ENCODE results near the gene ABCG1. TPM values are rescaled to one million over a fixed set of nuclear protein-coding genes. Genes with fewer than 3 reads are reported as not detected.
A peak's percentile ranks its signal among the peaks of the same experiment; 100 is the strongest.

Gene ABCG1
- total RNA-seq, 1 donor from 2014 or later: 1.6 TPM

DNA sequence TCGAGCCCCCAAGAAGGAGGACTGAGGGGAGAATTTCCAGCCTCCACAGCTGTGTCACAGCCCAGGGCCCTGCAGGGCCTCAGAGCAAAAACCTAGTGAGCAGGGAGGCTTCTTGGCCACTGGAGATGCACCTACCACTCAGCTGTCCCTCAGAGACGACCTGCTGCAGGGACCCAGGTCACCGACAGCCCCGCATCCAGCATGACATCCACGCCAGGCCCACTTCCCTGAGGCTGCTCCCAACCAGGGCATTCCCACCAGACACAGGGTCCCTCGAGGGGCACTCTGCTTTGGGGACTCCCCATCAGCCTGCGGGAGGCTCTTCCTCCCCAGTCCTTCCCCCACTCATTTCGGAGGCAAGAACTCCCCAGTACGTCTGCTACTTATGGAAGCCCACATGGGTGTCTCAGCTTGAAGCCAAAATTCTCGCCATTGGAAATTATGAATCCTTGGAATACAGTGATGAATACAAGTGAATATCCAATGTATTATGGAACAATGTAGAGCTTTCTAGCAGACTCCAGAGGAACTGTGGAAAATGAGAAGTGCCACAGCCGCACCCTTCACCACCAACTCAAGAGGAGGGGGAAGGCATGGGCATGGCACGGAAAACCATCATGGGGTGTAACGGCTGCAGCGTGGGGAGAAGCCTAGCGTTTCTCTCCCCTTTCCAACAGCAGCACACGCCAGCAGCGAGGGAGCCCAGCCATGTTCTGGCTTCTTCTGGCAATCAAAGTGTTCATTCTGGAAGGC lies 89.4 kb downstream of the ABCG1 start:
- no peak overlapping the region for H3K4me3 Mint-ChIP-seq (ENCODE audit: unreplicated experiment)
- H3K27ac Mint-ChIP-seq (ENCODE audit: unreplicated experiment): no peak overlapping the region
- peaks cover 13% of the 10 kb centered on the region for H3K27me3 Mint-ChIP-seq (ENCODE audit: low read depth)
- H3K36me3 Mint-ChIP-seq (ENCODE audit: low read depth): no peaks in the 10 kb centered on the region
- TF ChIP-seq, protein P1, sequence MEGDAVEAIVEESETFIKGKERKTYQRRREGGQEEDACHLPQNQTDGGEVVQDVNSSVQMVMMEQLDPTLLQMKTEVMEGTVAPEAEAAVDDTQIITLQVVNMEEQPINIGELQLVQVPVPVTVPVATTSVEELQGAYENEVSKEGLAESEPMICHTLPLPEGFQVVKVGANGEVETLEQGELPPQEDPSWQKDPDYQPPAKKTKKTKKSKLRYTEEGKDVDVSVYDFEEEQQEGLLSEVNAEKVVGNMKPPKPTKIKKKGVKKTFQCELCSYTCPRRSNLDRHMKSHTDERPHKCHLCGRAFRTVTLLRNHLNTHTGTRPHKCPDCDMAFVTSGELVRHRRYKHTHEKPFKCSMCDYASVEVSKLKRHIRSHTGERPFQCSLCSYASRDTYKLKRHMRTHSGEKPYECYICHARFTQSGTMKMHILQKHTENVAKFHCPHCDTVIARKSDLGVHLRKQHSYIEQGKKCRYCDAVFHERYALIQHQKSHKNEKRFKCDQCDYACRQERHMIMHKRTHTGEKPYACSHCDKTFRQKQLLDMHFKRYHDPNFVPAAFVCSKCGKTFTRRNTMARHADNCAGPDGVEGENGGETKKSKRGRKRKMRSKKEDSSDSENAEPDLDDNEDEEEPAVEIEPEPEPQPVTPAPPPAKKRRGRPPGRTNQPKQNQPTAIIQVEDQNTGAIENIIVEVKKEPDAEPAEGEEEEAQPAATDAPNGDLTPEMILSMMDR (IDR thresholded peaks at IDR 0.05): no peak
- H3K9me3 Mint-ChIP-seq (ENCODE audit: low read depth): no peaks in the 10 kb centered on the region
- peaks cover 9% of the 10 kb centered on the region for H3K4me1 Mint-ChIP-seq (ENCODE audit: low read depth)
- no peak for DNase-seq (ENCODE audit: low spot score)

DNA sequence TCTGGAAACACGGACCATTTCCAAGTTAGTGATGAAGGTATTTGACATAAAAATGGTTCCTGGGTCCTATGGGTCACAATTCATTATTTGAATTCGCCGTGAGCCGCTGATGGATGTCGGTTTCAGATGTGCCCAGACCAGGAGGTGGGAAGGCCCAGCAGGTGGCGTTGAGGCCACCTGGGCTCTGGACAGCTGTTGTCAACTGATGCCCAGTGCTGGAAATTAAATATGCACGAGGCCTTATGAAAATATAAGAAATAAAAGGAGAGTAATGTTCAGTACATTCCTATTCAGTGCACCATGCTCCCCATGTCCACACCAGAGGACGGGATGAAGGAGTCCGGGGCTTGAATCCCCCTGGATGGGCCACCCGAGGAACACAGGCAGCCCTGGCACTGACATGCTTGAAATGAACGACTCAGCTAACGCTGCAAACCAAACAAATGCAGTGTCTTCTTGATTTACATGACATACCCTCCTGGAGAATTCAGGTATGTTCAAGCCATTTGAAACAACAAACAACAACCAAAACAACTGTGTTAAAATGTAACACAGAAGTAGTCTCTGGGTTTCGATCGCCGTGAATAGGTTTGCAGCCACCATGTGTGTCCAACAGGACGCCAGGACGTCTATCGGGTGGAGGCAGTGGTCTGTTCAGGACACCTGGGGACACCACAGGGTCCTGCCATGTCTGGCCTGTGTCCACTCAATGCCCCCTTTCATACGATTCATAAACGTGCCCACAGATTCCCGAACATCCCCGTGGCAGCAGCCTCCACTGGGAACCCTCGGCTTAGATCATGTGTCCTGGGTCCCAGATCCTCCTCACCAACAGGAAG lies 90.2 kb downstream of the ABCG1 start:
- no peak overlapping the region for H3K27ac Mint-ChIP-seq (ENCODE audit: unreplicated experiment)
- DNase-seq (ENCODE audit: low spot score): no peak
- H3K9me3 Mint-ChIP-seq (ENCODE audit: low read depth): no peaks in the 10 kb centered on the region
- H3K27me3 Mint-ChIP-seq (ENCODE audit: low read depth): peaks cover 12% of the 10 kb centered on the region
- peaks cover 9% of the 10 kb centered on the region for H3K4me1 Mint-ChIP-seq (ENCODE audit: low read depth)
- H3K4me3 Mint-ChIP-seq (ENCODE audit: unreplicated experiment): no peak overlapping the region
- TF ChIP-seq, protein P1 (IDR thresholded peaks at IDR 0.05): no peak
- H3K36me3 Mint-ChIP-seq (ENCODE audit: low read depth): no peaks in the 10 kb centered on the region

DNA sequence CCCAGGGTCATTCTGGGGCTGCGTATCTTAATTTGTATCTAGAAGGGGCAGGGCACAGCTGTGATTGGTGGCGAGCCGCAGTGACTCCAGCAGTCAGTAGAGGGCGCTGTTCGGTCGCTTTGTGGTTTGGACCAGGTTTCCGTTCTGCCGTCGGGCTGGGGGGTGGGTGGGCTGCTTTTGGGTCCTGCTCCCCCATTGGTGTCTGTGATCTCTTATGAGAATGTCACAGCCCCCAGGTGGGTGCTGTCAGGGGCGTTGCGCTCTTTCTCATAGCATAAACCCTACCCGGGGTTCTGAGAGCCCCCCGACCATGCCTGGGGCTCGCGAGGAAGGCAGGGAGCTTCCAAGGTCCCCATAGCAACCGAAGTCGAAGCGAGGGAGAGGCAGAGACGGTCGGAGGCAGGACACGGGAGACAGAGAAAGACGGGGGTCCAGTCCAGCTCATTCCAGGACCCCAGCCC lies 90.8 kb downstream of the ABCG1 start:
- no peaks in the 10 kb centered on the region for H3K36me3 Mint-ChIP-seq (ENCODE audit: low read depth)
- H3K27ac Mint-ChIP-seq (ENCODE audit: unreplicated experiment): no peak overlapping the region
- peaks cover 9% of the 10 kb centered on the region for H3K4me1 Mint-ChIP-seq (ENCODE audit: low read depth)
- no peak for DNase-seq (ENCODE audit: low spot score)
- peaks cover 9% of the 10 kb centered on the region for H3K27me3 Mint-ChIP-seq (ENCODE audit: low read depth)
- TF ChIP-seq, protein P1 (IDR thresholded peaks at IDR 0.05): peak; percentile 89
- no peaks in the 10 kb centered on the region for H3K9me3 Mint-ChIP-seq (ENCODE audit: low read depth)
- no peak overlapping the region for H3K4me3 Mint-ChIP-seq (ENCODE audit: unreplicated experiment)

DNA sequence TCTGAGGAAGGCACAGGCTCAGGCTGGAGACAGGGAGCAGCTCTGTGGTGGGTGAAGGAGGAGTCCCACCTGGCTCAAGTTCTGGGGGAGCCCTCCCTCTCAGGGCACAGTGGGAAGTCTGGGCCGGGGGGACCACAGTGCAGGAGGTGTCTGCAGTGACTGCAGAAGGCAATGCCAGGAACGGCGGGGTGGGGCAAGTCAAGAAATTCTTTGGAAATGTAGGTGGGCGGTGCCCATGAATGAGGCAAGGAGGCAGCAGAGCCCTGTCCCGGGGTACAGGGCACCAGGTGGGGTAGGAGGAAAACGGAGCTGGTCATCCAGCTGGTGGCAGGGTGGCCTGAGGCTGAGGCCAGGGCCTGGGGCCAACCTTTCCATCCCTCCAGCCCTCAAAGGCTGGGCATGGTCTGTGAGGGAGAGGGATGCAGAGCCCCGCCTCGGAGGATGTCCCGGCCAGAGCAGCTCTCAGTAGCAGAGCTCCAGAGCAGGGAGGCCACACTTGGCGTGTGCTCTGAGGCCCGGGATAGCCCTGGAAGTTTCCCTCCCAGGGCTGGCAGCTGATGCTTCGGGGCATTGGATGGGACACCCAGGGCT lies 91.6 kb downstream of the ABCG1 start:
- Mint-ChIP-seq H3K4me3 (ENCODE audit: unreplicated experiment) (no peak overlapping the region), H3K36me3 (ENCODE audit: low read depth) (no peaks in the 10 kb centered on the region), H3K4me1 (ENCODE audit: low read depth) (peaks cover 16% of the 10 kb centered on the region), H3K9me3 (ENCODE audit: low read depth) (no peaks in the 10 kb centered on the region), H3K27me3 (ENCODE audit: low read depth) (peaks cover 7% of the 10 kb centered on the region), H3K27ac (ENCODE audit: unreplicated experiment) (no peak overlapping the region)
- TF ChIP-seq, protein P1 (IDR thresholded peaks at IDR 0.05): no peak
- DNase-seq (ENCODE audit: low spot score): no peak

DNA sequence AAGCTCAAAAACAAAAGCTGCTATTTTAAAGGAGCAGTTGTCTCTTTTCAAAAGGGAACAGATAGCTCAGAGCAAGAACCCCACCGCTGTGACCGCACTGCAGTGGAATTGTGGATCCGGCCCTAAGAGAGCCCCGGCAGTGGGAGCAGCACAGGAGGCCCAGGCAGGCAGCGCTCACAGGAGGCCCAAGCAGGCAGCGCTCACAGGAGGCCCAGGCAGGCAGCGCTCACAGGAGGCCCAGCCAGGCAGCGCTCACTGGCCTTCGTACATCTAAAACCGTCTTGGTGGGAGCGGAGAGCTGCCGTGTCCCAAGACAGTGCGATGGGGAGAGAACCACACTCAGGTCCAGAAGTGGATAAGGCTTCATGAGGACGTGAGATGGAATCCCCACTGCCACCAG lies 92.2 kb downstream of the ABCG1 start:
- no peaks in the 10 kb centered on the region for H3K9me3 Mint-ChIP-seq (ENCODE audit: low read depth)
- H3K27me3 Mint-ChIP-seq (ENCODE audit: low read depth): peaks cover 7% of the 10 kb centered on the region
- H3K4me3 Mint-ChIP-seq (ENCODE audit: unreplicated experiment): no peak overlapping the region
- no peaks in the 10 kb centered on the region for H3K36me3 Mint-ChIP-seq (ENCODE audit: low read depth)
- no peak overlapping the region for H3K27ac Mint-ChIP-seq (ENCODE audit: unreplicated experiment)
- TF ChIP-seq, protein P1 (IDR thresholded peaks at IDR 0.05): no peak
- H3K4me1 Mint-ChIP-seq (ENCODE audit: low read depth): peaks cover 20% of the 10 kb centered on the region
- DNase-seq (ENCODE audit: low spot score): no peak

Measured in chondrocyte (in vitro differentiated cells).